Measurements from ENCODE around the gene PIK3CA. TPM values are rescaled to one million over a fixed set of nuclear protein-coding genes. Genes with fewer than 3 reads are reported as not detected.

PIK3CA gene
- polyA plus RNA-seq, 1 experiment = 21.4 TPM

DNA sequence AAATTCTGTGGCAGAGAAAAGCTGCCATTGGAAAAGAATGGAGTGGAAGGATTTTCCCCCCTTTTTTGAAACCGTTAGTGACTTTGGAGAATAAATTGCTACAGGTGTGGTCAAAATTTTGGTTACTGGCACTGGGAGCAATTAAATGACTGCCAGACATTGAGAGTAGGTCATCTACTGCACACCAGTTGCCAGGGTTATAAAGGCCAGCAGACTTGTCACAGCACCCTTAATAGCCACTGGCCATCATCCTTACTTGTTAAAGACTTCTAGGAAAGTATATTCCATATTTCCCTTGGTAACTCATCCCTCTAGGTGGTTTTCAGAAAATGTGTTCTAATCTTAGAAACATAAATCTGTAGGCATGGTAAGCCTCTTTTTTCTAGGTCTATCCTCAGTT is 8.0 kb downstream of the PIK3CA start:
- ChIA-PET CTCF (interaction anchor here (1.2 to 1.4 kb wide), 2 partner anchors 140 to 165 kb away, joined by 3 to 5 read pairs; no protein-coding TSS in a partner anchor), POLR2A (no interaction called here)
- no peaks in the 10 kb centered on the region for H3K27me3 ChIP-seq (ENCODE audit: control insufficient read depth, insufficient read depth, low read length)
- no peak for DNase-seq (ENCODE audit: low read depth, low spot score)
- H3K4me3 ChIP-seq (ENCODE audit: low read depth, low read length) = no peak overlapping the region
- no peak overlapping the region for H3K27ac ChIP-seq (ENCODE audit: low read depth, low read length)
- TF ChIP-seq, protein P1, sequence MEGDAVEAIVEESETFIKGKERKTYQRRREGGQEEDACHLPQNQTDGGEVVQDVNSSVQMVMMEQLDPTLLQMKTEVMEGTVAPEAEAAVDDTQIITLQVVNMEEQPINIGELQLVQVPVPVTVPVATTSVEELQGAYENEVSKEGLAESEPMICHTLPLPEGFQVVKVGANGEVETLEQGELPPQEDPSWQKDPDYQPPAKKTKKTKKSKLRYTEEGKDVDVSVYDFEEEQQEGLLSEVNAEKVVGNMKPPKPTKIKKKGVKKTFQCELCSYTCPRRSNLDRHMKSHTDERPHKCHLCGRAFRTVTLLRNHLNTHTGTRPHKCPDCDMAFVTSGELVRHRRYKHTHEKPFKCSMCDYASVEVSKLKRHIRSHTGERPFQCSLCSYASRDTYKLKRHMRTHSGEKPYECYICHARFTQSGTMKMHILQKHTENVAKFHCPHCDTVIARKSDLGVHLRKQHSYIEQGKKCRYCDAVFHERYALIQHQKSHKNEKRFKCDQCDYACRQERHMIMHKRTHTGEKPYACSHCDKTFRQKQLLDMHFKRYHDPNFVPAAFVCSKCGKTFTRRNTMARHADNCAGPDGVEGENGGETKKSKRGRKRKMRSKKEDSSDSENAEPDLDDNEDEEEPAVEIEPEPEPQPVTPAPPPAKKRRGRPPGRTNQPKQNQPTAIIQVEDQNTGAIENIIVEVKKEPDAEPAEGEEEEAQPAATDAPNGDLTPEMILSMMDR (IDR thresholded peaks at IDR 0.05; ENCODE audit: low read depth, low read length) = no peak
- H3K9me3 ChIP-seq (ENCODE audit: control insufficient read depth, insufficient read depth, low read length) = no peaks in the 10 kb centered on the region

DNA sequence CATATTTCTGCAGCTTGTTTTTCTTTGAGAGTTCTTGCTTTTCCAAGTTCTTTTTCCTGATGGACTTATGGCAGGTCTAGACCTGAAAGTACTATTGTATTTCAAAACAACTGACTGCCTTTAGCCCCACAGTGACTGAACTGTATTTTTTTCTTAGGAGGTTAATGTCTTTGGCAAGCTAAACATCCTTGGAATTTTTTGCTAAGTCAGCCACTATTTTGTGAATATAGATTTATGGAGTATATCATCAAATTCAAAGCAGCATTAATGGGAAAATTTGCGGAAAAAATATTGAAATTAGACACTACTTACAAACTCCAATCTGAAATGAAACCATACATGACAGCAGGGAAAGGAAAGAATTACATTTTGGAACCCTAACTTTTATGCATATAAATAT is 8.6 kb downstream of the PIK3CA start:
- no peaks in the 10 kb centered on the region for H3K9me3 ChIP-seq (ENCODE audit: control insufficient read depth, insufficient read depth, low read length)
- ChIA-PET CTCF (interaction anchor here (1.0 to 1.4 kb wide), 3 partner anchors 10 to 165 kb away, joined by 3 to 5 read pairs (median 3); no protein-coding TSS in a partner anchor), POLR2A (no interaction called here)
- H3K4me3 ChIP-seq (ENCODE audit: low read depth, low read length) = no peak overlapping the region
- H3K27me3 ChIP-seq (ENCODE audit: control insufficient read depth, insufficient read depth, low read length) = no peaks in the 10 kb centered on the region
- DNase-seq (ENCODE audit: low read depth, low spot score) = no peak
- no peak overlapping the region for H3K27ac ChIP-seq (ENCODE audit: low read depth, low read length)
- TF ChIP-seq, protein P1 (IDR thresholded peaks at IDR 0.05; ENCODE audit: low read depth, low read length) = no peak

DNA sequence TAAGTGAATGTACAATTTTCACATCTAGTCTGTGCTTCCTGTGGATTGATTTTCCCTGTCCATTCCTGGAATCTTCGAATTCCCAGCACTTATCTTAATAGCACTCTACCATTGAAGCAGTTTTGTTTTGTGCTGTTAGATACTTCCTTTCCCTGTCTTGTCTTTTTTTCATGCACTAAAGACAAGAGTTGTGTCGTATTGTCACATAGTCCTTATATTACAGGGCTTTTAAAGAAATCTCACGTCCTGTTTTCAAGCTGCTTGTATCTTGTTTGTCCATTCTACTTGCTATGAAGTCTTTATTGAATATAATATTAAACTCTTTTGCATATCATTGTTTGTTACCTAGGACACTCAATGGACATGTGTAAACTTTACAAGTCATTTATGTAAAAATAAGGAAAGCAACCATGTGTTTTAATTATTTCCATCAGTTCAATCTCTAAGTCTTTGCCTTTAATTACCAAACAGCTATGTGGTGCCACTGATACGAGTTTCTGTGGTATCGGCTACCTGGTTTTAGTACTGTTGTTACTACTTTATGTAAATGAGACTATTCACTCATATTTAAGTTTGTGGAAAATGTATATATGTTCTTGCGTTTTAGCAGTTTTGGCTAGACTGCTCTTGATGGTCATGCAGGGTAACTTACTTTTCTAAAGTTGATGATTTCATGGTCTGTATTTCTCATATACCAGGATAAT is 10.3 kb downstream of the PIK3CA start:
- ChIA-PET POLR2A (interaction anchor here (1.0 kb wide), 1 partner anchor 20 kb away, joined by 3 read pairs; no protein-coding TSS in a partner anchor), CTCF (interaction anchor here (1.2 to 2.2 kb wide), 2 partner anchors 11 to 163 kb away, joined by 3 to 5 read pairs; no protein-coding TSS in a partner anchor)
- H3K4me3 ChIP-seq (ENCODE audit: low read depth, low read length) = no peak overlapping the region
- no peaks in the 10 kb centered on the region for H3K27me3 ChIP-seq (ENCODE audit: control insufficient read depth, insufficient read depth, low read length)
- TF ChIP-seq, protein P1 (IDR thresholded peaks at IDR 0.05; ENCODE audit: low read depth, low read length) = no peak
- no peaks in the 10 kb centered on the region for H3K9me3 ChIP-seq (ENCODE audit: control insufficient read depth, insufficient read depth, low read length)
- DNase-seq (ENCODE audit: low read depth, low spot score) = no peak
- no peak overlapping the region for H3K27ac ChIP-seq (ENCODE audit: low read depth, low read length)

DNA sequence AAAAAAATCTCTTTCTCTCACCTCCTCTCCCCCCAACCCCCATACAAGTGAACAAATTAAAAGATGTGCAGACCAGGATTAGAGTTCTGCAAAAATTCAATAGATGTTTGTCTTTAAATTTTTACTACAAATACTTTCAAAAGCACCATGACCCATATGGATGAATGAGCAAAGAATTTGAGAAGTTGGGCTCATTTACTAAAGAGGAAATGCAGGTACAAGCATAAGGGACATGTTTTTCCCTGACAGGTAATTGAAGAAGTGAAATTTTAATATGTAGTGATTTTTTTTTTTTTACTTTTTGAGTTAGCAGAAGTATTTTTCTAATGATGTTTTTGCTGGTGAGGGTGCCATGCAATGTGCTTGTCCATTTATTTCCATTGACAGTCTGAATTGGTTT is 15.3 kb downstream of the PIK3CA start:
- ChIA-PET POLR2A (no interaction called here), CTCF (no interaction called here)
- TF ChIP-seq, protein P1 (IDR thresholded peaks at IDR 0.05; ENCODE audit: low read depth, low read length) = no peak
- H3K27me3 ChIP-seq (ENCODE audit: control insufficient read depth, insufficient read depth, low read length) = no peaks in the 10 kb centered on the region
- no peaks in the 10 kb centered on the region for H3K9me3 ChIP-seq (ENCODE audit: control insufficient read depth, insufficient read depth, low read length)
- H3K27ac ChIP-seq (ENCODE audit: low read depth, low read length) = no peak overlapping the region
- DNase-seq (ENCODE audit: low read depth, low spot score) = no peak
- H3K4me3 ChIP-seq (ENCODE audit: low read depth, low read length) = no peak overlapping the region

DNA sequence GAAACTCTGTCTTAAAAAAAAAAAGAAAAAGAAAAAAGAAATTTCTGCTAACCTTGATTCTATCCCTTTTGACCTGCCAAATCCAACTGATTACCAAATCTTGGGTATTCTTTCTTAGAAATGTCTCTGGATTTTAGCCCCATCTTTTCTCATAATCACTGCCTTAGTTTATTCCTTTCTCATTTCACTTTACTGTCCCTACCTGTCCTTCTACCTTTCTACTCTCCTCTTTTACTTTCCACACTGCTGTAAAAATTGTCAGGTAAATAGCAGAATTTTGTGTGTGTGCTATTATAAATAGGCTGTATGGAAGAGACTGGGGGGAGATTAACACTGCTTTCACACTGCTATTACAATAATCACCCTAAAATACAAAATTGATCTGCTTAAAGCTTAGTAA is 16.7 kb downstream of the PIK3CA start:
- Histone ChIP-seq H3K27me3 (ENCODE audit: control insufficient read depth, insufficient read depth, low read length) (no peaks in the 10 kb centered on the region), H3K9me3 (ENCODE audit: control insufficient read depth, insufficient read depth, low read length) (no peaks in the 10 kb centered on the region), H3K4me3 (ENCODE audit: low read depth, low read length) (no peak overlapping the region), H3K27ac (ENCODE audit: low read depth, low read length) (no peak overlapping the region)
- DNase-seq (ENCODE audit: low read depth, low spot score) = no peak
- ChIA-PET POLR2A (no interaction called here), CTCF (no interaction called here)
- TF ChIP-seq, protein P1 (IDR thresholded peaks at IDR 0.05; ENCODE audit: low read depth, low read length) = no peak
